NCI-H2196 treated with DMSO at 0.1 percent for 48 hours (cell line): Measurements from ENCODE around the gene TVP23C.
"Not testable (repeated sequence)": the region's sequence is repeated elsewhere in the genome, so short reads cannot be mapped to it uniquely, and the experiment has no call there.

Experiments
- DNase-seq: peaks from one replicate; lab custom pipeline; 2025; ENCODE audit not compliant: unreplicated experiment; lab: John Stamatoyannopoulos, UW

The TVP23C gene

GRCh38 chr17:15563375-15563857 is at the start of gene TVP23C:
TSS of gene TVP23C (minus strand) at chr17:15563483. CDS start at chr17:15563448, 35 bp downstream.
- DNase-seq = not testable (repeated sequence)

GRCh38 chr17:15592960-15593359 is 29.7 kb upstream of the TVP23C start:
- DNase-seq = not testable (repeated sequence)

- DNase-seq = not testable (repeated sequence)
Observed at GRCh38 chr17:15591986-15592385, 28.7 kb upstream of the TVP23C start.

- not testable (repeated sequence) for DNase-seq
Observed at GRCh38 chr17:15590844-15591243, 27.6 kb upstream of the TVP23C start.

GRCh38 chr17:15589544-15590536 is 26.6 kb upstream of the TVP23C start:
- not testable (repeated sequence) for DNase-seq

- not testable (repeated sequence) for DNase-seq
Observed at GRCh38 chr17:15588017-15588416, 24.7 kb upstream of the TVP23C start.

- not testable (repeated sequence) for DNase-seq
Observed at GRCh38 chr17:15583313-15583712, 20.0 kb upstream of the TVP23C start.

GRCh38 chr17:15581462-15581861 is 18.2 kb upstream of the TVP23C start:
- DNase-seq = not testable (repeated sequence)

GRCh38 chr17:15576848-15577247 is 13.6 kb upstream of the TVP23C start:
- not testable (repeated sequence) for DNase-seq

- not testable (repeated sequence) for DNase-seq
Observed at GRCh38 chr17:15574660-15575059, 11.4 kb upstream of the TVP23C start.

GRCh38 chr17:15573870-15574269 is 10.6 kb upstream of the TVP23C start:
- not testable (repeated sequence) for DNase-seq

- DNase-seq = not testable (repeated sequence)
Observed at GRCh38 chr17:15562613-15563374, 489 bp downstream of the TVP23C start.

- not testable (repeated sequence) for DNase-seq
Observed at GRCh38 chr17:15561439-15561838, 1.8 kb downstream of the TVP23C start.

GRCh38 chr17:15558403-15559105 is 4.7 kb downstream of the TVP23C start:
- not testable (repeated sequence) for DNase-seq

- DNase-seq = not testable (repeated sequence)
Observed at GRCh38 chr17:15557334-15557832, 5.9 kb downstream of the TVP23C start.

- DNase-seq = not testable (repeated sequence)
Observed at GRCh38 chr17:15552932-15553331, 10.4 kb downstream of the TVP23C start.

GRCh38 chr17:15549552-15549951 is 13.7 kb downstream of the TVP23C start:
- not testable (repeated sequence) for DNase-seq

- DNase-seq = not testable (repeated sequence)
Observed at GRCh38 chr17:15546604-15547003, 16.7 kb downstream of the TVP23C start.

- DNase-seq = not testable (repeated sequence)
Observed at GRCh38 chr17:15540371-15541219, 22.7 kb downstream of the TVP23C start.
